Measurements from ENCODE around the gene TAAR9.

GRCh38 chr6:132551214-132551613, 13.1 kb downstream of the TAAR9 start:
- no peak for TF ChIP-seq CTCF (IDR thresholded peaks at IDR 0.05)
- no peak for TF ChIP-seq POLR2A (IDR thresholded peaks at IDR 0.05)
